Cerebellar nuclear complex (tissue), 1 donor: ENCODE results near the gene SNX9.
"Not testable (repeated sequence)": the region's sequence is repeated elsewhere in the genome, so short reads cannot be mapped to it uniquely, and the experiment has no call there.

Experiments
- DNase-seq, 2 experiments: peaks; one replicate each; lab custom pipeline; 2025; lab: John Stamatoyannopoulos, UW

SNX9 gene

GRCh38 chr6:157831424-157832249, 8.6 kb downstream of the SNX9 start:
- DNase-seq, result no peak

DNA sequence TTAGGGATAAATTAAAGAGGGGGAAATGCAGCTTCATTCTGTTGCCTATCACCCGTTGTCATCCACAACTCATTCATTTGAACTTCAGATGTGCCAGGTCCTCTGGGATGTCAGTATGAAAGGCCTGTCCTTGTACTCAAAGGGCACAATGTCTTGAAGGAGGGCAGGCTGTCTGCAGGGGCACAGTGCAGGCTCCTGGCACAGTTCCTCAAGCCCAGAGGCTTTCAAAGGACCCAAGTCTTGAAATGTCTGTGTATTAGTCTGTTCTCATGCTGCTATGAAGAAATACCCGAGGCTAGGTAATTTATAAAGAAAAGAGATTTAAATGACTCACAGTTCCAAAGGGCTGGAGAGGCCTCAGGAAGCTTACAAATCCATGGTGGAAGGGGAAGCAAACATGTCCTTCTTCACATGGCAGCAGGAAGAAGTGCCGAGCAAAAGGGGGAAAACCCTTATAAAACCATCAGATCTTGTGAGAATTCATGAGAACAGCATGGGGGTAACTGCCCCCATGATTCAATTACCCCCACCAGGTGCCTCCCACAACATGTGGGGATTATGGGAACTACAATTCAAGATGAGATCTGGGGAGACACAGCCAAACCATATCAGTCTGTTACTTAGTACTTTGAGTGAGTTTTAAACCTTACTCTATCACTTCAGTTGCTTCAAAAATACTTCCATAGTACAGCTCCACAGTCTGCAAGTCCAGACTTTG, 9.4 kb downstream of the SNX9 start:
- no peak for DNase-seq

DNA sequence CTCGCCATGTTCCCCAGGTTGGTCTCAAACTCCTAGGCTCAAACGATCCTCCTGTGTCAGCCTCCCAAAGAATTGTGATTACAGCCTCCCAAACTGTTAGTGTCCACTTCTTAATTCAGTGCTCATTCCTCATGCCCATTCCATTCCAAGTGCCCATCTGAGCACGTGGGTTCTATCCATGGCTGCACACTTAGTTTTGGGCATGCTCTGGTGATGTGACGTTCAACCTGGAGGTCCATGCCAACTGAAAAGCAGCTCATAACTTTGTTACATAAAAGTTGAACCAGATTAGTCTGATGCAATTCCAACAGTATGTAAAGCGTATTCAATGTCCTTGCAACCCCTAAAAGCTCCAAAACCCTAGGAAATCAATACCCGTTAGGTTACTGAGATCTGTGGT, 11.5 kb downstream of the SNX9 start:
- DNase-seq, result no peak

DNA sequence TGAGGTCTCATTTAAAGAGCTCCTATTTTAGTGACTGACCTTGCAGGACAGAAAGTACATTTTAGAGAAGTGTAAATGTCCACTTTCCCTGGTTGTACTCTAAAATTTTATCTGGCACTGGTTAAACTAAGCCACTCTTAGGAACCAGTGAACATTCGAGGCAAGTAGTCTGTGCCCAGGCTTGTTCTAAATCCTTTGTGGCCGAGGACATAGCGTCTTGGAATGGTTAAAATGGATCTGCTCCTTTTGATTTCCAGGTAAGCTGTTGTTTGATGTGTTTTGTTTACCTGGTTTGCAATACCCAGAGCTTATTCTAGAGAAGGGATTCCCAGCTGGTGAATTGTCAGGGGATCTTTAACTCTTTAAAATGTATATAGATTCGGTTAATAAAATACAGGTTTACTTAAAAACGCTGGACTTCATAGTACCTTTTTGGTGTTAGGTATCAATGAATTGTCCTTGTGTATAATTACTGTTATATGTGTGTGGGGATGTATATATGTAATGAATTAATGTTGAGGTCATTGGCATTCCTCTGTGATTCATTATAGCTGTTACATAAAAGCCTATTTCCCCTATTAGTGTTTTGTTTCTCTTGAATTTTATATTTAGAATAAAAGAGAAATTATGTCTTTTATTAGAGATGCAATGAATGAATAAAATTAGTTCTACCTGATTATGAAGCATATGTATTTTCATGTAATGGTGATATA, 15.8 kb downstream of the SNX9 start:
- DNase-seq, result no peak

DNA sequence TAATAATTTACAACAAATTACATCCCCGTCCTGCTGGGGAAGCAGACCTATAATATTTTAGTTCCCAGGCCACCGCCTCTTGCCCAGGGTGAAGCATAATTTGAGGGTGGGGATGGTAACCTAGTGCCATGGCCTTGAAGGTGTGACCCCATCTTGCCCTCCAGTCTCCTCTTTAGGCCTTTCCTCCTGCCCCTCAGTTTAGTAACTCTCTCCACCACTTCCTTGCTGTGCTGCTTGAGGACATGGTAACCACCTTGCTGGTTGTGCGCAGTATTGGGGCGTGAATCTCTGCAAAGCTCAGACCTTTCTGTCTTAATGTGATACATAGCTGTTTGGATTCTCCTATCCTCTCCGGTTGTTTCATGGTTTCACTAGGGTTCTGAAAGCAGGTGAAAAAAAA, 16.6 kb downstream of the SNX9 start:
- no peak for DNase-seq

GRCh38 chr6:157840261-157840660, 17.2 kb downstream of the SNX9 start:
- no peak for DNase-seq

DNA sequence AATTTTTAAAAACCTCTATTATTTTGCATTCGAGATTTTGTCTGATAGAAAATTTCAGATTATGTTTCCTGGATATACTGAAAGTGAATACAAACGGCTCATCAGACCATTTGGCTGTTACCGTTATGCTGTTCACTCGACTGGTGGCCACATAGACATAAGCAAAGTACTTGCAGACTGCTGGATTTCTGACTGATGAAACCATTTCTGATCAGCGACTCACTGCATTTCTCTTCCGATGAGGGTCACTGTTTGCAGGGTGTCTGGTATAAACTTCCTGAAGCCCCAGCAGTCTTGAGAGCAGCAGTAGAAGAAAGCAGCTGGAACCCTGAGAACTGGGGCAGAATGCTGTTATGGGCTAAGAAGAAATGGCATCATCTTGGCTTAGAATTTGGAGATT, 17.7 kb downstream of the SNX9 start:
- DNase-seq, result no peak

GRCh38 chr6:157841211-157841840, 18.3 kb downstream of the SNX9 start:
- no peak for DNase-seq

GRCh38 chr6:157842212-157842611, 19.2 kb downstream of the SNX9 start:
- no peak for DNase-seq

- not testable (repeated sequence) for DNase-seq
These were observed 21.1 kb downstream of the SNX9 start for GRCh38 chr6:157844196-157844595.

GRCh38 chr6:157845493-157846259, 22.6 kb downstream of the SNX9 start:
- DNase-seq, result no peak

- DNase-seq, result no peak
These were observed 24.8 kb downstream of the SNX9 start for GRCh38 chr6:157847846-157848245.

DNA sequence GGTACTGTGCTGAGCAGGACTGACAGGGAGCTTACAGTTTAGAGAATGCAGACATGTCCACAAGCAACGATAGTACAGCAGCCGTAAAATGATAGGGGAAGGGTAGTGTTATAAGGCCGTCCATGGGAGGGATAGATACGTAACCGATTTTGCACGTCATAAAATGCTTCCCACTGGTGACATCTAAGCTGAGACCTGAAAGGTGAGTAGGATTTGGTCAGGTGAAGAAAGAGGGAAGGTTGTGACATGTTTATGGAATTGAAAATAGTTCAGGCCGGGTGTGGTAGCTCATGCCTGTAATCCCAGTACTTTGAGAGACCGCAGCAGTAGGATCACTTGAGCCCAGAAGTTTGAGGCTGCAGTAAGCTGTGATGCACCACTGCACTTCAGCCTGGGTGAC, 25.6 kb downstream of the SNX9 start:
- DNase-seq, result no peak

- DNase-seq, result no peak
These were observed 26.4 kb downstream of the SNX9 start for GRCh38 chr6:157849288-157850017.

DNA sequence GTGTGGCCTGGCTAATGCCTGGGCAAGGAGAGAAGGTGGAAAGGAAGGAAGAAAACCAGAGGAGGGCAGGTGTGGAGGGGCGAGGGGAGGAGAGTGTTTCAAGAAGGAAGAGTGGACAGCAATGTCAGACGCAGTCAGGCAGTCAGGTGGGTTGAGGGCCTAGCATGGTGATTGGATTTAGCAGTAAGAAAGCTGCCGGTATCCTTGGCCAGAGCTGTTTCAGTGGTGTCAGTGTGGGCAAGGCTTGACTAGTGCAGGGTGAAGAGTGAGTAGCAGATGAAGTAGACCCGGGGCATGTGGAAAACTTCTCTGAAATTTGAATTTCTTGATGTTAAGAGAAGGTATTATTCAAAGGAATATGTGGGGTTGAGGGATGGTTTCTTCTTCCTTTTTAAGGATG, 27.0 kb downstream of the SNX9 start:
- DNase-seq, result no peak

- no peak for DNase-seq
These were observed 30.2 kb downstream of the SNX9 start for GRCh38 chr6:157853018-157853805.

DNA sequence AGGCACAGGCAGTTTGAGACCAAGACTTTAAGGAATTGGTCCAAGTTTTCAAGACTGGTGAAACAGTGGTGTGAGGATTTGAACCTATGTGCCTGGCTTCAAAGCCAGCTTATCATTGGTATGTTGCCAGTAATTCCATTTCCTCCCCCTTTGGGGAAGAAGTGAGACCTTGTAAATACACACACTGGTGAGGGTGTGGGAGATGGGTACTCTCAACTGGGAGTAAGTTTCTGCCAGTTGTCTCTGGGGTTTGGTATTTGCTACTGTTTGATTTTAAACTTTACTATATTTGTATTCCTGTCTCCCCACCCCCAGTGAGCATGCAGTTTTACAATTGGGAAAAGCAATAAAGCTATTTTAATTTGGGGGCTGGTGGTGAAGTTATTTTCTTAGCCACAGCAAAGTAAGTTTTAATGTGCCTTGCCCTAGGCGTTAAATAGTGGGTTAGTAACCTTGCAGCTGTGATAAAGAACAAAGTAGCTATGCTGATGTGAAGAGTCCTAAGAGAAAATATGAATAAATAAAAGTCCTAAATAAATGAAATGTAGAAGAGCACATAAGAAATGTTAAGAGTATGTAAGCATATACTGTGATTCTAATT, 31.0 kb downstream of the SNX9 start:
- DNase-seq, result no peak

DNA sequence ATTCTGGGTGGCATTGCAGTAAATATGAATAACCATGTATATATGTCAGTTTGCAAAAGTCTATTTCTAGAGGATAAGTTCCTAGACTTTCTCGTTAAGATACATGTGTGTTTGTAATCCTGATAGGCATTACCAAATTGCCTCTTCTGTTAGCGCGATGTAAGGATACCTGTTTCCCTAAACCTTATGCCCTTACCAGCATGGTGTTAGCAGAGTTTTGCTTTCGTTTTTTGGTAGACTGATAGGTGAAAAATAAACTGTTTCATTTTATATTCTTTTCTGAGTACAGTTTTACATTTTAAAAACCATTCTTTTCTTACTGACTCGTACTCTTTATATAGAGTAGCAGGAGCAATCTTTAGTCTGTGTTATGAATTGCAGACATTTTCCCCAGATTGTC, 32.3 kb downstream of the SNX9 start:
- DNase-seq, result no peak

- not testable (repeated sequence) for DNase-seq
These were observed 32.8 kb downstream of the SNX9 start for GRCh38 chr6:157855804-157856203.

- DNase-seq, result not testable (repeated sequence)
These were observed 35.6 kb downstream of the SNX9 start for GRCh38 chr6:157858664-157859063.
